ENCODE results near the gene MEX3A. TPM values are rescaled to one million over a fixed set of nuclear protein-coding genes. Genes with fewer than 3 reads are reported as not detected.

Gene MEX3A
- total and polyA plus RNA-seq, 2 of the 8 experiments (the other 6 are each of a cell fraction or from before 2014, with no cell fraction given): 34.1 to 52.4 TPM

- no peak for TF ChIP-seq SP4 (IDR thresholded peaks at IDR 0.05; ENCODE audit: low read length)
- TF ChIP-seq BRCA1 (IDR thresholded peaks at IDR 0.05; ENCODE audit: low read depth, low read length): no peak
- TF ChIP-seq POLR2AphosphoS5 (IDR thresholded peaks at IDR 0.05; ENCODE audit: low read depth, low read length): no peak
- TF ChIP-seq TAF7 (optimal IDR thresholded peaks at IDR 0.05; ENCODE audit: borderline replicate concordance, low read depth, low read length): no peak
Observed at GRCh38 chr1:156122086-156122485, 39.8 kb upstream of the MEX3A start (continued).

Data from H1 (cell line).